GM23338 (cell line): Measurements from ENCODE around the gene GSTK1. TPM values are rescaled to one million over a fixed set of nuclear protein-coding genes. Genes with fewer than 3 reads are reported as not detected.

Experiments
- ATAC-seq: fragments of 200-7000 bp; cut with Tn5 transposase; 3 replicates; pipeline ENCODE4 v1.9.1; 2020
- DNase-seq: peaks from one replicate; pipeline ENCODE4 v3.0.0-alpha.2; 2015; ENCODE audit warnings: low spot score
- H2AFZ ChIP-seq: fragments of 200-600 bp; sonication (generic); 2 replicates; pipeline ENCODE4 v1.8.0; 2016; ENCODE audit warnings: antibody characterized with exemption, mild to moderate bottlenecking, moderate library complexity
- H3F3A ChIP-seq: fragments of 200-600 bp; sonication (generic); replicated peaks from 2 replicates; pipeline ENCODE4 v1.8.0; 2017; ENCODE audit warnings: antibody characterized with exemption, mixed run types, low read depth
- H3K27ac ChIP-seq: fragments of 200-600 bp; sonication (generic); 2 replicates; pipeline ENCODE4 v1.6.1; 2016; ENCODE audit warnings: low read depth
- H3K27me3 ChIP-seq: fragments of 200-600 bp; sonication (generic); 2 replicates; pipeline ENCODE4 v1.8.0; 2016; ENCODE audit warnings: mild to moderate bottlenecking, mixed run types, moderate library complexity; ENCODE audit not compliant: insufficient read depth
- H3K36me3 ChIP-seq: fragments of 200-600 bp; sonication (generic); 2 replicates; pipeline ENCODE4 v1.8.0; 2016; ENCODE audit warnings: mild to moderate bottlenecking; ENCODE audit not compliant: insufficient read depth
- H3K4me1 ChIP-seq: fragments of 200-600 bp; sonication (generic); 2 replicates; pipeline ENCODE4 v1.8.0; 2016; ENCODE audit warnings: mild to moderate bottlenecking, moderate library complexity; ENCODE audit not compliant: insufficient read depth
- H3K4me2 ChIP-seq: fragments of 200-600 bp; sonication (generic); 2 replicates; pipeline ENCODE4 v1.7.1; 2017; ENCODE audit warnings: mixed run types
- H3K4me3 ChIP-seq: fragments of 200-600 bp; sonication (generic); 2 replicates; pipeline ENCODE4 v1.6.1; 2016; ENCODE audit warnings: mixed run types
- H3K79me2 ChIP-seq: fragments of 200-600 bp; sonication (generic); replicated peaks from 2 replicates; pipeline ENCODE4 v1.8.0; 2017; ENCODE audit warnings: mild to moderate bottlenecking; ENCODE audit not compliant: insufficient read depth
- H3K9me2 ChIP-seq: fragments of 200-600 bp; sonication (generic); 2 replicates; pipeline ENCODE4 v1.8.0; 2017; ENCODE audit not compliant: insufficient read depth
- H4K20me1 ChIP-seq: fragments of 200-600 bp; sonication (generic); replicated peaks from 2 replicates; pipeline ENCODE4 v1.8.0; 2017; ENCODE audit warnings: mild to moderate bottlenecking; ENCODE audit not compliant: insufficient read depth
- H3K27ac Mint-ChIP-seq: 2 replicates; pipeline ENCODE4 v1.8.0; 2020; ENCODE audit warnings: inconsistent platforms, mild to moderate bottlenecking, moderate library complexity, mixed read lengths
- H3K27me3 Mint-ChIP-seq: 3 replicates; pipeline ENCODE4 v1.8.0; 2022; ENCODE audit warnings: low read depth, mild to moderate bottlenecking, moderate library complexity, mixed read lengths, inconsistent platforms; ENCODE audit not compliant: insufficient read depth, poor library complexity
- H3K36me3 Mint-ChIP-seq: 3 replicates; pipeline ENCODE4 v1.8.0; 2021; ENCODE audit warnings: low read depth, mild to moderate bottlenecking, inconsistent platforms, moderate library complexity, mixed read lengths
- H3K4me1 Mint-ChIP-seq: 3 replicates; pipeline ENCODE4 v1.8.0; 2020; ENCODE audit warnings: mild to moderate bottlenecking, inconsistent platforms, mixed read lengths
- H3K4me3 Mint-ChIP-seq: 3 replicates; pipeline ENCODE4 v1.8.0; 2021; ENCODE audit warnings: moderate library complexity, mild to moderate bottlenecking, inconsistent platforms, mixed read lengths
- H3K9me3 Mint-ChIP-seq: 3 replicates; pipeline ENCODE4 v1.8.0; 2020; ENCODE audit warnings: moderate library complexity, mild to moderate bottlenecking, inconsistent platforms, mixed read lengths
- EZH2 ChIP-seq: fragments of 200-600 bp; sonication (generic); IDR thresholded peaks from one replicate; pipeline ENCODE4 v1.8.0; 2017; ENCODE audit warnings: antibody characterized with exemption, mild to moderate bottlenecking, low read depth; ENCODE audit not compliant: unreplicated experiment
- POLR2AphosphoS5 ChIP-seq: IDR thresholded peaks from 2 replicates; pipeline ENCODE4 v1.6.1; 2016; ENCODE audit warnings: antibody characterized with exemption, low read depth
- STAT1 ChIP-seq: IDR thresholded peaks from one replicate; pipeline ENCODE4 v1.6.1; 2016; ENCODE audit warnings: antibody characterized with exemption; ENCODE audit not compliant: unreplicated experiment
- ZNF114 ChIP-seq: fragments of 250-450 bp; sonication (Bioruptor Pico); IDR thresholded peaks from 2 replicates; pipeline ENCODE4 v1.5.0; 2020; ENCODE audit warnings: mild to moderate bottlenecking, moderate library complexity
- ZNF331 ChIP-seq: fragments of 250-450 bp; sonication (Bioruptor Pico); IDR thresholded peaks from 2 replicates; pipeline ENCODE4 v1.5.0; 2020; ENCODE audit warnings: low read depth, mild to moderate bottlenecking, moderate library complexity
- ZNF462 ChIP-seq: fragments of 250-450 bp; sonication (Bioruptor Pico); IDR thresholded peaks from 2 replicates; pipeline ENCODE4 v1.5.0; 2020; ENCODE audit warnings: mild to moderate bottlenecking, moderate library complexity
- polyA plus RNA-seq: library from polyadenylated mRNA; unstranded; fragments of >200 nt; fragmentation: Nextera tagmentation; extraction: Ambion mirVana; gene quantifications from 2 replicates; pipeline ENCODE4 v1.2.1, GENCODE V29; 2016
- total RNA-seq: library from RNA; depleted of rRNA; stranded (reverse); fragments of >200 nt; shearing (Covaris generic); gene quantifications from 2 replicates; pipeline ENCODE4 v1.2.3, GENCODE V29; 2014
- TF ChIP-seq, protein P1 (sequence below): IDR thresholded peaks from 2 replicates; pipeline ENCODE4 v1.6.1; 2016; ENCODE audit warnings: antibody characterized with exemption

GSTK1 gene
- total and polyA plus RNA-seq, 2 experiments from 2014 or later: 26.4 to 27.5 TPM

GRCh38 chr7:143288836-143289235, 25.6 kb downstream of the GSTK1 start:
- H4K20me1 ChIP-seq: peaks cover 23% of the 10 kb centered on the region
- DNase-seq (peak; percentile 19), ATAC-seq (no peak)
- H3K9me2 ChIP-seq: peaks cover 6% of the 10 kb centered on the region; the same call in 1 of the 2 replicates
- H3K4me1 ChIP-seq: peaks cover 31% of the 10 kb centered on the region
- Mint-ChIP-seq H3K4me3 (peak overlapping the region; percentile 99), H3K36me3 (peaks cover 59% of the 10 kb centered on the region), H3K27ac (peak overlapping the region; percentile 97), H3K4me1 (peaks cover 30% of the 10 kb centered on the region), H3K27me3 (peaks cover 44% of the 10 kb centered on the region), H3K9me3 (peaks cover 18% of the 10 kb centered on the region)
- H3K27ac ChIP-seq: 0 out of 2 replicates have a peak overlapping the region, but pooled peaks have one; percentile 76
- H3F3A ChIP-seq: peaks cover 13% of the 10 kb centered on the region; the same call in 1 of the 2 replicates
- H3K36me3 ChIP-seq: peaks cover 19% of the 10 kb centered on the region
- peak overlapping the region; percentile 100 for H3K4me2 ChIP-seq
- peaks cover 41% of the 10 kb centered on the region for H3K79me2 ChIP-seq
- TF ChIP-seq, protein P1, sequence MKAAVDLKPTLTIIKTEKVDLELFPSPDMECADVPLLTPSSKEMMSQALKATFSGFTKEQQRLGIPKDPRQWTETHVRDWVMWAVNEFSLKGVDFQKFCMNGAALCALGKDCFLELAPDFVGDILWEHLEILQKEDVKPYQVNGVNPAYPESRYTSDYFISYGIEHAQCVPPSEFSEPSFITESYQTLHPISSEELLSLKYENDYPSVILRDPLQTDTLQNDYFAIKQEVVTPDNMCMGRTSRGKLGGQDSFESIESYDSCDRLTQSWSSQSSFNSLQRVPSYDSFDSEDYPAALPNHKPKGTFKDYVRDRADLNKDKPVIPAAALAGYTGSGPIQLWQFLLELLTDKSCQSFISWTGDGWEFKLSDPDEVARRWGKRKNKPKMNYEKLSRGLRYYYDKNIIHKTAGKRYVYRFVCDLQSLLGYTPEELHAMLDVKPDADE: no peak
- TF ChIP-seq ZNF331 (CRISPR knock-in tag): no peak
- no peak for TF ChIP-seq ZNF114 (CRISPR knock-in tag)
- TF ChIP-seq POLR2AphosphoS5: no peak
- TF ChIP-seq EZH2: no peak
- no peak for TF ChIP-seq STAT1
- TF ChIP-seq ZNF462 (CRISPR knock-in tag): no peak
- peak overlapping the region; percentile 97 for H2AFZ ChIP-seq
- H3K27me3 ChIP-seq: peaks cover 24% of the 10 kb centered on the region
- H3K4me3 ChIP-seq: peak overlapping the region; percentile 99
